ENCODE data around the gene WDFY3. TPM values are rescaled to one million over a fixed set of nuclear protein-coding genes. Genes with fewer than 3 reads are reported as not detected.

The WDFY3 gene
- total and polyA plus RNA-seq, 4 experiments from 2014 or later, result 1.2 to 2.7 (median 2.1) TPM; not detected in 1

DNA sequence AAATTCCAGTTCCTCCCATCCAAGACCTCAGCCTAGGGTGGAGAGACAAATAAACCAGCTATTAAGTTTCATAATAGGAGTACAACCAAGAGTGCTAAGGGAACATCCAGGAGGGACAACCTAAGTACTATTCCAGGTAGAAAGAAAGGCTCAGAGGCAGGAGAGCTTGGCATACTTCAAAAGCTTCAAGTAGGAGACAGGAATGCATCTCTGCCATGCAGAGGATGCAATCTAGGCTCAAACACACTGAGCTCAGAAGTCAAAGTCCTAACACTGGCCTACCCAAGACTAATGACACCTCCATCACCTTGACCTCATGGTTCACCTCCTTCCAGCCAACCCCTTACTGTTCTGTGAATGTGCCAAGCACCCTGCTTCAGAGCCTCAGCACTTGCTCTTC, 8.1 kb downstream of the WDFY3 start:
- CTCF ChIA-PET (ENCODE audit: partially characterized antibody), result no interaction called here
- peaks cover 0 to 4% (median 1%) of the 10 kb centered on the region in 8 donors for H3K9me3 Mint-ChIP-seq

DNA sequence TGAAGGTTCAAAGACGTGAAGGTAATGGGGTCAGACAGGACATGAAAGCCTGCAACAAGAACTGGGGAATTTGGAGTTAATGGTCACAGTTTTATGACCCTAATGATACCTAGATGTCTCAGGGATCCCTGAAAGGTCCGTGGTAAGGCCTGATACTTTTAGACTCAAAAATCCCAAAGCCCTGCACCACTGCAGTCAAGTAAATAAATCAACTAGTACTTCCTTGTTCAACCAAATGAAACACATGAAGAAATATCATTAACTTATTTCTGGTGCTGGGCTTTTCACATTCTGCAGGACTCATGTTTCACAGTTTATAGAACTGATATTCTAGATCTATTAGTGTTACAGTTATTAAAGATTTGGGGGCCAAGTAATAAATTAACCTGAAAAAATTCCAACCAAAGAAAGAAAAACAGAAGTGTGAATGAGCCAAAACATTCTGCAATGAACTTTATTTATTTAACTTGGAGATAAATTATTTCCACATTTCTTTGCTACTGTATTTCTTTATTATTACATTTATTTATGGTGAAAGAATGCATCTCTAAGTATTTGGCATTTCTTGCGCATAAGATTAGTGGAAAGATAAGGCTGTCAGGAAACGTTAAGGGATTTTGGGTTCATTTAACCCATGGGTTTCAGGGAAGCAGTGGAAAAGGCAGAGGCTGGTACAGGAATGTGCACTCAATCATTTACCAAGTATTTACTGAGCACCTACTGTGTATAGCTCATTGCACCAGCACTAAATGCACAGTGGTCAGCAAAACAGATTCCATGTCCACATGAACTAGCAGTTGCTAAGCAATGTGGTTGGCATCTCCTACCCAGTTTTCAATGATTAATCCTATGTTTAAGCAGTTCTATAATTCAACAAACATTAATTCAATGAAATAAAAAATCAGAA, 8.7 kb downstream of the WDFY3 start:
- Mint-ChIP-seq H3K27ac (no peak overlapping the region), H3K4me1 (no peaks in the 10 kb centered on the region), H3K36me3 (no peaks in the 10 kb centered on the region), H3K9me3 (peaks cover 0 to 4% (median 1%) of the 10 kb centered on the region in 8 donors), H3K4me3 (no peak overlapping the region), H3K27me3 (peaks cover 2% of the 10 kb centered on the region in 2 donors)
- POLR2A ChIA-PET (ENCODE audit: partially characterized antibody), result no interaction called here
- Histone ChIP-seq H3K27me3 (ENCODE audit: insufficient read depth, low read length) (no peaks in the 10 kb centered on the region), H3K27ac (ENCODE audit: low read depth, low read length) (no peak overlapping the region), H3K9me3 (ENCODE audit: control insufficient read depth in 1 of 2, low read length in 2 of 2) (no peaks in the 10 kb centered on the region), H3K4me1 (ENCODE audit: insufficient read depth, low read length) (no peaks in the 10 kb centered on the region), H3K36me3 (ENCODE audit: insufficient read depth, low read length) (no peaks in the 10 kb centered on the region), H3K4me3 (ENCODE audit: low read length in 2 of 2) (no peak overlapping the region)
- CTCF ChIA-PET (ENCODE audit: partially characterized antibody), result no interaction called here
- DNase-seq, result no peak
- intact Hi-C loops (cut with micrococcal nuclease), result no loop called here

More for the DNA sequence above, 8.1 kb downstream of the WDFY3 start:
- no peak for DNase-seq
- no peak overlapping the region for H3K27ac Mint-ChIP-seq
- no peaks in the 10 kb centered on the region for H3K4me1 Mint-ChIP-seq
- Histone ChIP-seq H3K27me3 (ENCODE audit: insufficient read depth, low read length) (no peaks in the 10 kb centered on the region), H3K4me3 (ENCODE audit: low read length in 2 of 2) (no peak overlapping the region), H3K4me1 (ENCODE audit: insufficient read depth, low read length) (no peaks in the 10 kb centered on the region), H3K36me3 (ENCODE audit: insufficient read depth, low read length) (no peaks in the 10 kb centered on the region), H3K27ac (ENCODE audit: low read depth, low read length) (no peak overlapping the region), H3K9me3 (ENCODE audit: control insufficient read depth in 1 of 2, low read length in 2 of 2) (no peaks in the 10 kb centered on the region)
- H3K27me3 Mint-ChIP-seq, result peaks cover 2% of the 10 kb centered on the region in 2 donors
- no peaks in the 10 kb centered on the region for H3K36me3 Mint-ChIP-seq
- POLR2A ChIA-PET (ENCODE audit: partially characterized antibody), result no interaction called here
- no peak overlapping the region for H3K4me3 Mint-ChIP-seq
- intact Hi-C loops (cut with micrococcal nuclease), result no loop called here

DNA sequence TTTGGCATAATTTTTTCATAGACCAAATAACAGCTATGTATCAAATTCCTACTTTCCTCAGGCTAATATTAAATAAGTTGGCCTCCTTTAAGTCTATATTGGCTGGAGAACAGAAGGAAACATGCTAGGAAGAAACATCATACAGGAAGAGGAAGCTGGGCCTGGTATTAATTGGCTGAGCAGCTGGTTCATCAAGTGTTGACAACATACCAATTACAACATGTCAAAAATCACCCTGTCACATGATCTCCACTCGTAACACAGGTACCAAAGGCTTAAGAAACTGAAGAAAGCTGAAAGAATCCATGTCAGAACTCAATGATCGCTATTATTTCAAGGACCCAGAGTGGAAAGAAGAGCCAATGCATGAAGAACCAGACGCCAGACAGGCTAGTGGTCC, 10.5 kb downstream of the WDFY3 start:
- Mint-ChIP-seq H3K27ac (no peak overlapping the region), H3K36me3 (no peaks in the 10 kb centered on the region), H3K9me3 (peaks cover 0 to 3% (median under 1%) of the 10 kb centered on the region in 8 donors), H3K4me1 (no peaks in the 10 kb centered on the region), H3K27me3 (peaks cover 2% of the 10 kb centered on the region in 2 donors), H3K4me3 (no peak overlapping the region)
- H3K4me1 ChIP-seq (ENCODE audit: insufficient read depth, low read length), result no peaks in the 10 kb centered on the region
- H3K9me3 ChIP-seq (ENCODE audit: control insufficient read depth in 1 of 2, low read length in 2 of 2), result no peaks in the 10 kb centered on the region
- H3K27ac ChIP-seq (ENCODE audit: low read depth, low read length), result no peak overlapping the region
- no peaks in the 10 kb centered on the region for H3K27me3 ChIP-seq (ENCODE audit: insufficient read depth, low read length)
- POLR2A ChIA-PET (ENCODE audit: partially characterized antibody), result no interaction called here
- H3K36me3 ChIP-seq (ENCODE audit: insufficient read depth, low read length), result no peaks in the 10 kb centered on the region
- intact Hi-C loops (cut with micrococcal nuclease), result no loop called here
- DNase-seq, result no peak
- no peak overlapping the region for H3K4me3 ChIP-seq (ENCODE audit: low read length in 2 of 2)
- CTCF ChIA-PET (ENCODE audit: partially characterized antibody), result no interaction called here

DNA sequence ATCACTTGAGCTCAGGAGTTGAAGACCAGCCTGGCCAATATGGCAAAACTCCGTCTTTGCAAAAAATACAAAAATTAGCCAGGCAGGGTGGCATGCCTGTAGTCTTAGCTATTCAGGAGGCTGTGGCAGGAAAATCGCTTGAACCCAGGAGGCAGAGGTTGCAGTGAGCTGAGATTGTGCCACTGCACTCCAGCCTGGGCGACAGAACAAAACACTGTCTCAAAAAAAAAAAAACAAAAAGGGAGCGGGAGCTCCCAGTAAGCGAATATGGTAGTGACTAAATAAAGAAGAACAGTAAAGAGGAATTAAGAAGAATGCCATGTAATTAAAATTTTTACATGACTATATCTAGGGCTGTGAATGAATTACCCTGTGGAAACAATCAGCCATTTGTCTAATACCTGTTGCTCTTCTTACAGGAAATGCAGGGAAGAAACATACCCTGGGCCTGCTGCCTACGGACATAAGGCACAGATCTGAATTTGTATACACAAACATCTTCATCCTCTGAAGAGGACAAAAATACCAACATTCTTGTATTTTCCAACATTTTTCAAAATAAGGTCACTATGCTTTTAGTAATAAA, 11.4 kb downstream of the WDFY3 start:
- H3K9me3 ChIP-seq (ENCODE audit: control insufficient read depth in 1 of 2, low read length in 2 of 2), result no peaks in the 10 kb centered on the region
- no peak overlapping the region for H3K27ac ChIP-seq (ENCODE audit: low read depth, low read length)
- POLR2A ChIA-PET (ENCODE audit: partially characterized antibody), result no interaction called here
- H3K4me3 ChIP-seq (ENCODE audit: low read length in 2 of 2), result no peak overlapping the region
- H3K36me3 ChIP-seq (ENCODE audit: insufficient read depth, low read length), result no peaks in the 10 kb centered on the region
- Mint-ChIP-seq H3K36me3 (no peaks in the 10 kb centered on the region), H3K9me3 (peaks cover 0 to 3% (median 0%) of the 10 kb centered on the region in 8 donors), H3K27me3 (no peaks in the 10 kb centered on the region), H3K4me3 (no peak overlapping the region), H3K27ac (no peak overlapping the region), H3K4me1 (no peaks in the 10 kb centered on the region)
- CTCF ChIA-PET (ENCODE audit: partially characterized antibody), result no interaction called here
- no peaks in the 10 kb centered on the region for H3K4me1 ChIP-seq (ENCODE audit: insufficient read depth, low read length)
- DNase-seq, result no peak
- no peaks in the 10 kb centered on the region for H3K27me3 ChIP-seq (ENCODE audit: insufficient read depth, low read length)
- intact Hi-C loops (cut with micrococcal nuclease), result no loop called here

DNA sequence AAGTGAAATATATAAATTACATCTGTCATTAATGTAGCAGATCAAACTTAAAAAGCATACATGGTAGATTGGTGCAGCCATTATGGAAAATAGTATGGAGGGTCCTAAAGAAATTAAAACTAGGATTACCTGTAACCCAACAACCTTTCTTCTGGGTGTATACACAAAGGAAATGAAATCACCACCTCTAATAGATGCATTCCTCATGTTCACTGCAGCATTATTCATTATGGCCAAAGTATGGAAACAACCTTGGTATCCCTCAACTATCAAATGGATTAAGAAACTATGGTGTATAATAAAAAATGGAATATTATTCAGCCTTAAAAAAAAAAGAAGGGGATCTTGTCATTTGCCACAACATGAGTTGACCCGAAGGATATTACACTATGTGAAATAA, 13.7 kb downstream of the WDFY3 start:
- Histone ChIP-seq H3K36me3 (ENCODE audit: insufficient read depth, low read length) (no peaks in the 10 kb centered on the region), H3K27ac (ENCODE audit: low read depth, low read length) (no peak overlapping the region), H3K4me1 (ENCODE audit: insufficient read depth, low read length) (no peaks in the 10 kb centered on the region), H3K9me3 (ENCODE audit: control insufficient read depth in 1 of 2, low read length in 2 of 2) (no peaks in the 10 kb centered on the region), H3K4me3 (ENCODE audit: low read length in 2 of 2) (no peak overlapping the region), H3K27me3 (ENCODE audit: insufficient read depth, low read length) (no peaks in the 10 kb centered on the region)
- DNase-seq, result no peak
- no peaks in the 10 kb centered on the region for H3K36me3 Mint-ChIP-seq
- intact Hi-C loops (cut with micrococcal nuclease), result no loop called here
- ChIA-PET POLR2A (ENCODE audit: partially characterized antibody) (no interaction called here), CTCF (ENCODE audit: partially characterized antibody) (no interaction called here)
- H3K9me3 Mint-ChIP-seq, result peaks cover 0 to 3% (median 0%) of the 10 kb centered on the region in 8 donors
- no peak overlapping the region for H3K27ac Mint-ChIP-seq
- no peak overlapping the region for H3K4me3 Mint-ChIP-seq
- H3K27me3 Mint-ChIP-seq, result no peaks in the 10 kb centered on the region
- H3K4me1 Mint-ChIP-seq, result no peaks in the 10 kb centered on the region

DNA sequence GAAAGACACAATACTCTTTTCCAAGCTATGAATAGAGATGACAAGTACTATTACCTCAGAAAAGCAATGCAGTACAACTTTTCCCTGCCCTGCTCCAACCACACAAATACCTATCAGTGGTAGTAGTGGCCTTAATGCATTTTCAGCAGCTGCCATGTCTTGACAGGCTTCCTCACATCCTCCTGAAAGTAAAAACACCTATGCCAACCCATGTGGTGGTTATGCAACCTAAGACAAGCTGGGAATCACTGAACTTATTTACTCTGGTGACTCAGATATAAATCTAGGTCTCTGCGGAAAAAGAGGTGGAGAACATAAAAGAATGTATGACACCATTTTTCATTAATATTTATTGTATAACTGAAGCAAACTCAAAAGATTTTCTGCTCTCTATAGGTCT, 14.5 kb downstream of the WDFY3 start:
- no peak overlapping the region for H3K4me3 ChIP-seq (ENCODE audit: low read length in 2 of 2)
- Mint-ChIP-seq H3K27me3 (no peaks in the 10 kb centered on the region), H3K27ac (no peak overlapping the region), H3K4me1 (no peaks in the 10 kb centered on the region), H3K36me3 (no peaks in the 10 kb centered on the region), H3K9me3 (peaks cover 0 to 3% (median 0%) of the 10 kb centered on the region in 8 donors), H3K4me3 (no peak overlapping the region)
- POLR2A ChIA-PET (ENCODE audit: partially characterized antibody), result no interaction called here
- H3K4me1 ChIP-seq (ENCODE audit: insufficient read depth, low read length), result no peaks in the 10 kb centered on the region
- H3K36me3 ChIP-seq (ENCODE audit: insufficient read depth, low read length), result no peaks in the 10 kb centered on the region
- intact Hi-C loops (cut with micrococcal nuclease), result no loop called here
- no peak overlapping the region for H3K27ac ChIP-seq (ENCODE audit: low read depth, low read length)
- H3K27me3 ChIP-seq (ENCODE audit: insufficient read depth, low read length), result no peaks in the 10 kb centered on the region
- CTCF ChIA-PET (ENCODE audit: partially characterized antibody), result no interaction called here
- no peak for DNase-seq
- no peaks in the 10 kb centered on the region for H3K9me3 ChIP-seq (ENCODE audit: control insufficient read depth in 1 of 2, low read length in 2 of 2)

DNA sequence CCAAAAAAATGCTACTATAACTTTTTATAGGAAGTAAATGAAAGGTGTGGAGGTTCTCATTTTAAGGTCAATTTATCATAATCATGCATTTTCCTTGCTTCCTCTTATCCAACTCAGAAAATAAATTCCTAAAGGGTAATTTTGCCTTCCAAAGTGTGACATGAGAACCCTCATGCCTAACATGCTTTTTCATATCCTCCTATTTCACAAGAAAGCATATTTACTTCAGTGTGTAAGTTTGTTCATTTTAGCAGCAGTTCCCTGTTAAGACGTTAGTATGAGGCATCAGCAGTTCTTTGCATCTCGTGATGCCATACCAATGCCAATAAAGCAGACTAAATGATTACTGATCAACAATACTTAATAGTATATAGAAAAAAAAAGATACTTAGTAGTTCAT, 18.4 kb downstream of the WDFY3 start:
- H3K4me3 ChIP-seq (ENCODE audit: low read length in 2 of 2), result no peak overlapping the region
- no peaks in the 10 kb centered on the region for H3K9me3 ChIP-seq (ENCODE audit: control insufficient read depth in 1 of 2, low read length in 2 of 2)
- no peaks in the 10 kb centered on the region for H3K27me3 ChIP-seq (ENCODE audit: insufficient read depth, low read length)
- no peaks in the 10 kb centered on the region for H3K4me1 ChIP-seq (ENCODE audit: insufficient read depth, low read length)
- peaks cover 0 to under 1% of the 10 kb centered on the region in 2 donors for H3K36me3 Mint-ChIP-seq
- CTCF ChIA-PET (ENCODE audit: partially characterized antibody), result no interaction called here
- POLR2A ChIA-PET (ENCODE audit: partially characterized antibody), result no interaction called here
- H3K27me3 Mint-ChIP-seq, result peaks cover 0 to 1% of the 10 kb centered on the region in 2 donors
- no peak overlapping the region for H3K4me3 Mint-ChIP-seq
- no peak overlapping the region for H3K27ac Mint-ChIP-seq
- intact Hi-C loops (cut with micrococcal nuclease), result no loop called here
- H3K4me1 Mint-ChIP-seq, result no peaks in the 10 kb centered on the region
- peaks cover 0 to 4% (median under 1%) of the 10 kb centered on the region in 8 donors for H3K9me3 Mint-ChIP-seq
- no peak for DNase-seq
- no peak overlapping the region for H3K27ac ChIP-seq (ENCODE audit: low read depth, low read length)
- no peaks in the 10 kb centered on the region for H3K36me3 ChIP-seq (ENCODE audit: insufficient read depth, low read length)

All from CD4-positive, alpha-beta memory T cell (primary cell).